Ovary (tissue), 9 donors: Measurements from ENCODE around the gene TMPRSS4. TPM values are rescaled to one million over a fixed set of nuclear protein-coding genes. Genes with fewer than 3 reads are reported as not detected.

Experiments
- DNase-seq, 5 donors: peaks; one replicate each; pipeline ENCODE4 v3.0.0-alpha.2; 2019 to 2020
- H3K27ac ChIP-seq, 2 donors: fragments of 200-600 bp; one replicate each; pipeline versions ENCODE4 v1.5.1 to v1.8.0; 2019 to 2022
- H3K27me3 ChIP-seq: fragments of 200-600 bp; one replicate; pipeline ENCODE4 v1.8.0; 2022
- H3K36me3 ChIP-seq: fragments of 200-600 bp; sonication (generic); one replicate; pipeline ENCODE4 v1.5.1; 2019
- H3K4me1 ChIP-seq: one replicate; pipeline ENCODE4 v1.8.1; 2013; ENCODE audit warnings: mild to moderate bottlenecking, moderate library complexity; ENCODE audit not compliant: insufficient read depth
- H3K4me3 ChIP-seq: fragments of 200-600 bp; sonication (generic); one replicate; pipeline ENCODE4 v1.5.1; 2017
- H3K9me3 ChIP-seq, 2 donors: fragments of 200-600 bp in 1 of 2; sonication (generic) in 1 of 2; one replicate each; pipeline versions ENCODE4 v1.5.1 to v1.8.1; 2013 to 2019; ENCODE audit warnings: mild to moderate bottlenecking in 1 of 2, moderate library complexity in 1 of 2
- CTCF ChIP-seq, 3 donors: fragments of 450-650 bp in 2 of 3; fragments of 200-600 bp in 1 of 3; IDR thresholded peaks; one replicate each; pipeline versions ENCODE4 v1.5.1 to v1.8.0; 2016 to 2022; ENCODE audit warnings: antibody characterized with exemption in 3 of 3, mild to moderate bottlenecking in 1 of 3
- EP300 ChIP-seq: sonication (generic); formaldehyde crosslinking; IDR thresholded peaks from one replicate; pipeline ENCODE4 v1.6.1; 2017; ENCODE audit warnings: antibody characterized with exemption
- POLR2A ChIP-seq: fragments of 450-650 bp; IDR thresholded peaks from one replicate; pipeline ENCODE4 v1.6.1; 2017; ENCODE audit warnings: antibody characterized with exemption, mild to moderate bottlenecking, moderate library complexity
- WGBS, 3 donors: extraction: QIAGEN DNeasy Blood & Tissue Kit in 1 of 3; methylation state at CpG; one replicate each; pipeline versions ENCODE4 v1.1.5 to v1.1.7; 2013 to 2017; 5-methylcytosine and 5-hydroxymethylcytosine counted together
- intact Hi-C, 4 donors: fragments of 100-400 bp; cut with DNase I; formaldehyde crosslinking; loops; one replicate each; pipeline versions ENCODE4 v1.11.0 to v1.15.1; 2022 to 2023
- polyA plus RNA-seq, 2 donors: library from polyadenylated mRNA; stranded (reverse); fragments of 200-250 nt in 1 of 2; fragments of 350-450 nt in 1 of 2; fragmentation: Illumina TruSeq in 1 of 2; extraction: RNeasy Lipid Tissue Mini Kit (QIAGEN cat#74804) in 1 of 2; gene quantifications; one replicate each; pipeline ENCODE4 v1.2.3, GENCODE V29; 2013 to 2014
- total RNA-seq, 7 donors: library from RNA; depleted of rRNA in 2 of 7; stranded (reverse); fragments of >200 nt in 2 of 7; fragmentation: NEBNext Ultra II Directional in 3 of 7; extraction: Animal tissue kit (Norgen Biotek cat#: 25700) in 3 of 7; gene quantifications; one replicate each; pipeline versions ENCODE4 v1.1.0 to v1.2.4, GENCODE V29; 2016 to 2023
- donor health status: DM: no; HTN: no; CAD: no; lungs with moderate emphysema.
- donor health status: DM: no; HTN: no; CAD: no.
- donor health status: Bipolar disorder and iron deficiency.
- donor health status: DM: yes; HTN: yes; CAD: no.
- donor health status: DM: no; HTN: no; CAD: no.
- donor health status: DM: yes; HTN: yes; CAD: no.

The TMPRSS4 gene
- total and polyA plus RNA-seq, 9 donors = 0.20 to 2.3 (median 0.85) TPM; not detected in 5

DNA sequence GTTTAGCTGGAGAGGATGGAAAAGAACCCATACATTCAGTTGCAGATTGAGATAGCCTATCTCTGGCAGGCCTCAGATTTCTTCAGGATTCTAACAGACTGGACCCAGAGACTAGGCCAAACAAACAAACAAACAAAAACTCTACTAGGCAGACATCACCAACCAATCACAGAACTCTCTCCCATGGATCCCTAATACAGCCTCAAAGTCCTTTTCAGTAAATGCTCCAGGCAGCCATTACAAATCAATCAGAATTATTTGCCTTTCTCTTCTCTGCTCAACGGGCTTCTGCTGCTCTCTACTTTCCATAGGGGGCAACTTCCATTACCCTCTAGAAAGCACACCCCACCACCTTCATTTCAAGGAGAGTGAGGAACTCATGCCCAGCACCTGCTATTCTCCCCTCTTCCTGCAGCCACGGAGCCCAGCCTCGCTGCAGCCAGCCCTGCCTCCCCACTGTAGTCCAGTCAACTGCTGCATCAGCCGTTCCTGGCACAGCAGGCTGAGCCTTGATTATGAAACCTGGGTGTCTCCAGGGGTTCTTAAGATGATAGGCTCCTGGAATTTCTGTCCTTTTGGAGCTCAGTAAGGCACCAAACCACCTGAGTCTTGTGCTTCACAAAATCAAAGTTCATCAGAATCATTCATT lies 28.9 kb downstream of the TMPRSS4 start:
- Histone ChIP-seq H3K4me3 (no peak overlapping the region), H3K4me1 (no peaks in the 10 kb centered on the region), H3K27me3 (no peaks in the 10 kb centered on the region), H3K36me3 (no peaks in the 10 kb centered on the region), H3K27ac (no peak overlapping the region), H3K9me3 (no peaks in the 10 kb centered on the region)
- intact Hi-C loops = no loop called here
- TF ChIP-seq EP300 (no peak), POLR2A (no peak), CTCF (IDR thresholded peaks at IDR 0.05) (no peak)
- WGBS, 3 donors = 55 to 63% (median 61%) methylated on average over 4 of the region's 4 CpGs
- DNase-seq = no peak

- intact Hi-C loops = no loop called here
Measured at GRCh38 chr11:118106789-118107335, 30.0 kb downstream of the TMPRSS4 start.

GRCh38 chr11:118108513-118108912 lies 31.6 kb downstream of the TMPRSS4 start:
- DNase-seq = no peak
- intact Hi-C loops = no loop called here
- H3K27me3 ChIP-seq = no peaks in the 10 kb centered on the region
- H3K9me3 ChIP-seq = no peaks in the 10 kb centered on the region
- H3K36me3 ChIP-seq = no peaks in the 10 kb centered on the region
- 58 to 68% (median 60%) methylated on average over 5 of the region's 5 CpGs for WGBS, 3 donors
- no peaks in the 10 kb centered on the region for H3K4me1 ChIP-seq
- no peak for TF ChIP-seq EP300
- no peak for TF ChIP-seq CTCF (IDR thresholded peaks at IDR 0.05)
- no peak for TF ChIP-seq POLR2A
- no peak overlapping the region for H3K27ac ChIP-seq
- H3K4me3 ChIP-seq = no peak overlapping the region

More at GRCh38 chr11:118106789-118107335, 30.0 kb downstream of the TMPRSS4 start:
- H3K4me1 ChIP-seq = no peaks in the 10 kb centered on the region
- no peak for DNase-seq
- no peak overlapping the region for H3K4me3 ChIP-seq
- no peak overlapping the region for H3K27ac ChIP-seq
- no peak for TF ChIP-seq EP300
- TF ChIP-seq CTCF (IDR thresholded peaks at IDR 0.05) = no peak
- no peak for TF ChIP-seq POLR2A
- no peaks in the 10 kb centered on the region for H3K27me3 ChIP-seq
- 69 to 84% (median 69%) methylated on average over 2 of the region's 2 CpGs for WGBS, 3 donors
- H3K9me3 ChIP-seq = no peaks in the 10 kb centered on the region
- no peaks in the 10 kb centered on the region for H3K36me3 ChIP-seq

DNA sequence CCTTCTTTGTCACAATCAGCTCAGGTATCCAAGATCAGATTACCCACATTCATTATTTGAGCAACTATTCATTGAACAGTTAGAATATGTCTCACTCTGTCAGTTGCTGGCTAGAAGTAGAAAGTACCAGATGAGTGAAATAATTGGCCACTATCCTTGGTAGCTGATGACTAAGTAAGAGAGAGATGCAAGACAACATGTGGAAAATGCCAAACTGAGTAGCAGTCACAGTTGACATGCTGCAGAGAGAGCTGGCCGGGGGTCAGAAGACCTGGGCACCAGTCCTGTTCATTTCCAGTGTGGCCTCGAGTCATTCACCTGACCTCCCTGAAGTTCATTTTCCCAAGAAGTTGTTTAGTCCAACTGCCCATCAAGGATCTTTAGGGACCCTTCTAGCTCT lies 32.4 kb downstream of the TMPRSS4 start:
- Histone ChIP-seq H3K36me3 (no peaks in the 10 kb centered on the region), H3K27me3 (no peaks in the 10 kb centered on the region), H3K9me3 (no peaks in the 10 kb centered on the region), H3K4me1 (no peaks in the 10 kb centered on the region), H3K27ac (no peak overlapping the region), H3K4me3 (no peak overlapping the region)
- WGBS, 3 donors = 56 to 65% (median 58%) methylated on average over 2 of the region's 2 CpGs
- intact Hi-C loops = no loop called here
- no peak for DNase-seq
- TF ChIP-seq POLR2A (no peak), EP300 (no peak), CTCF (IDR thresholded peaks at IDR 0.05) (no peak)
